ENCODE measurements around the gene EIF5. TPM values are rescaled to one million over a fixed set of nuclear protein-coding genes. Genes with fewer than 3 reads are reported as not detected.

Gene EIF5
- total and polyA plus RNA-seq, 12 donors, result 35.7 to 555 (median 236) TPM

DNA sequence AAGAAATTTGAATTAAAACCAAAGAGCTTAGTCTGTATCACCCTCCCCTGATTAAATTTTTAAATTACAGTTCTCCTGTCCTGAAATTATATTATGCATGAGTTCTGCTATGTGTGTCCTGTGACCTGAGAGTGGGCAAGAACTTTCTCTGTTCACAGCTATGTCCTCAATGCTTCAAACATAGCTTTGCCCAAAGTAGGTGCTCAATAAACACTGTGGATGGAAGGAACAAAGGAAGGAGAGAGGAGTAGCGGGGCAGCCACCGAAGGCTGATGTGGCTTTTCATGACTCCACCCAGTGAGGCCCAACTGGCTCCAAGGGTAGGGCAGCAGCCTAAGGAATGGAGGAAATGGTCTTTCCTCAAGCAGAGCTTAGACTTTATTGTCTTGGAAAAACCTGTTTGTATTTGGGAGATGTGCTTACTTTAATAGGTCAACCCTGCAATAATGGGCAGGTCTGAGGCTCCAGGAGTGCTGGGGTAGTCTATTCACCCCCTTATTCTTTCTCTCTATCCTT, 43.5 kb downstream of the EIF5 start:
- peak in 1 of 7 donors; percentile 5 for DNase-seq
- intact Hi-C loops (cut with DNase I), result no loop called here
- no peaks in the 10 kb centered on the region for H3K36me3 ChIP-seq (replicated peaks in 1 of 2)
- TF ChIP-seq, protein P1, sequence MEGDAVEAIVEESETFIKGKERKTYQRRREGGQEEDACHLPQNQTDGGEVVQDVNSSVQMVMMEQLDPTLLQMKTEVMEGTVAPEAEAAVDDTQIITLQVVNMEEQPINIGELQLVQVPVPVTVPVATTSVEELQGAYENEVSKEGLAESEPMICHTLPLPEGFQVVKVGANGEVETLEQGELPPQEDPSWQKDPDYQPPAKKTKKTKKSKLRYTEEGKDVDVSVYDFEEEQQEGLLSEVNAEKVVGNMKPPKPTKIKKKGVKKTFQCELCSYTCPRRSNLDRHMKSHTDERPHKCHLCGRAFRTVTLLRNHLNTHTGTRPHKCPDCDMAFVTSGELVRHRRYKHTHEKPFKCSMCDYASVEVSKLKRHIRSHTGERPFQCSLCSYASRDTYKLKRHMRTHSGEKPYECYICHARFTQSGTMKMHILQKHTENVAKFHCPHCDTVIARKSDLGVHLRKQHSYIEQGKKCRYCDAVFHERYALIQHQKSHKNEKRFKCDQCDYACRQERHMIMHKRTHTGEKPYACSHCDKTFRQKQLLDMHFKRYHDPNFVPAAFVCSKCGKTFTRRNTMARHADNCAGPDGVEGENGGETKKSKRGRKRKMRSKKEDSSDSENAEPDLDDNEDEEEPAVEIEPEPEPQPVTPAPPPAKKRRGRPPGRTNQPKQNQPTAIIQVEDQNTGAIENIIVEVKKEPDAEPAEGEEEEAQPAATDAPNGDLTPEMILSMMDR (IDR thresholded peaks at IDR 0.05), result no peak
- TF ChIP-seq POLR2A (IDR thresholded peaks at IDR 0.05), result no peak
- no peak overlapping the region for H3K4me3 ChIP-seq
- WGBS, 4 donors, result 85 to 94% (median 91%) methylated on average over 2 of the region's 2 CpGs
- no peaks in the 10 kb centered on the region for H3K9me3 ChIP-seq (replicated peaks in 1 of 3)
- H3K27me3 ChIP-seq, result no peaks in the 10 kb centered on the region
- no peaks in the 10 kb centered on the region for H3K4me1 ChIP-seq (replicated peaks in 1 of 2)
- H3K27ac ChIP-seq, result no peak overlapping the region

- TF ChIP-seq POLR2A (IDR thresholded peaks at IDR 0.05), result no peak
- TF ChIP-seq, protein P1 (IDR thresholded peaks at IDR 0.05), result no peak
- Histone ChIP-seq H3K9me3 (replicated peaks in 1 of 3) (no peaks in the 10 kb centered on the region), H3K36me3 (replicated peaks in 1 of 2) (no peaks in the 10 kb centered on the region), H3K27me3 (no peaks in the 10 kb centered on the region), H3K4me1 (replicated peaks in 1 of 2) (no peaks in the 10 kb centered on the region), H3K27ac (no peak overlapping the region), H3K4me3 (no peak overlapping the region)
- DNase-seq, result peak in 1 of 7 donors; percentile 6
- WGBS, 4 donors, result 79 to 89% (median 86%) methylated on average over 11 to 14 of the region's 14 CpGs
- intact Hi-C loops (cut with DNase I), result no loop called here
These were observed 44.2 kb downstream of the EIF5 start for GRCh38 chr14:103378038-103378854.

GRCh38 chr14:103380719-103381377, 46.8 kb downstream of the EIF5 start:
- H3K36me3 ChIP-seq (replicated peaks in 1 of 2), result no peaks in the 10 kb centered on the region
- H3K4me1 ChIP-seq (replicated peaks in 1 of 2), result peaks cover 5 to 7% of the 10 kb centered on the region in 2 donors
- no peak for DNase-seq
- WGBS, 4 donors, result 0 to 11% (median 4%) methylated on average over 2 of the region's 2 CpGs
- H3K9me3 ChIP-seq (replicated peaks in 1 of 3), result no peaks in the 10 kb centered on the region
- intact Hi-C loops (cut with DNase I), result no loop called here
- TF ChIP-seq, protein P1 (IDR thresholded peaks at IDR 0.05), result no peak
- H3K27ac ChIP-seq, result no peak overlapping the region
- no peaks in the 10 kb centered on the region for H3K27me3 ChIP-seq
- no peak overlapping the region for H3K4me3 ChIP-seq

GRCh38 chr14:103382376-103382775, 48.3 kb downstream of the EIF5 start:
- Histone ChIP-seq H3K36me3 (replicated peaks in 1 of 2) (no peaks in the 10 kb centered on the region), H3K27ac (no peak overlapping the region), H3K4me3 (no peak overlapping the region), H3K9me3 (replicated peaks in 1 of 3) (no peaks in the 10 kb centered on the region), H3K4me1 (replicated peaks in 1 of 2) (peaks cover 9 to 17% of the 10 kb centered on the region in 2 donors), H3K27me3 (no peaks in the 10 kb centered on the region)
- no peak for TF ChIP-seq POLR2A (IDR thresholded peaks at IDR 0.05)
- TF ChIP-seq, protein P1 (IDR thresholded peaks at IDR 0.05), result no peak
- peak in 1 of 7 donors; percentile 15 for DNase-seq
- WGBS, 4 donors, result 69 to 86% (median 73%) methylated on average over 4 of the region's 4 CpGs
- intact Hi-C loops (cut with DNase I), result no loop called here
